ENCODE results near the gene NPY4R.
"Not testable (repeated sequence)": the region's sequence is repeated elsewhere in the genome, so short reads cannot be mapped to it uniquely, and the experiment has no call there.

DNA sequence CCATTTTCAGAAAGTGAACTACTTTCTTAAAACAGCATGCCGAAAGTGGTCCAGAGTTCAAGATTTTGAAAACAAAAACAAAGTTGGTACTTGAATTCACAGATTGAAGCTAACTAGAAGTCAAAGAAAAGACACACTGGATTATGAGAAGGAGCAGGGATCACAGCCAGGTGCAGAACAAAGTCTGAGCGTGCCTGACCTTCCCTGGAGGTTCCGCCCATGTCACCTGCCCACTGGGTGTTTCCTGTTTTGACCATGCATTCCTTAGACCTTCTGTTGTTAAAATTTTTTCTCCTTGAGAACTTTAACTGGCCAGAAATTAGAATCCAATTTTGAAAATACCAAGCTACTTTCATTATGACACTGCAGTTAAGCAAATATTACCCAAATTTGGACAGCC, 34.2 kb upstream of the NPY4R start:
- not testable (repeated sequence) for TF ChIP-seq CTCF, POLR2A (IDR thresholded peaks at IDR 0.05)

All from lower leg skin (tissue), 3 donors.